ENCODE measurements around the gene AUTS2. TPM values are rescaled to one million over a fixed set of nuclear protein-coding genes. Genes with fewer than 3 reads are reported as not detected.

AUTS2 gene
- total and polyA plus RNA-seq, 2 experiments from 2014 or later: 32.0 to 91.0 TPM

DNA sequence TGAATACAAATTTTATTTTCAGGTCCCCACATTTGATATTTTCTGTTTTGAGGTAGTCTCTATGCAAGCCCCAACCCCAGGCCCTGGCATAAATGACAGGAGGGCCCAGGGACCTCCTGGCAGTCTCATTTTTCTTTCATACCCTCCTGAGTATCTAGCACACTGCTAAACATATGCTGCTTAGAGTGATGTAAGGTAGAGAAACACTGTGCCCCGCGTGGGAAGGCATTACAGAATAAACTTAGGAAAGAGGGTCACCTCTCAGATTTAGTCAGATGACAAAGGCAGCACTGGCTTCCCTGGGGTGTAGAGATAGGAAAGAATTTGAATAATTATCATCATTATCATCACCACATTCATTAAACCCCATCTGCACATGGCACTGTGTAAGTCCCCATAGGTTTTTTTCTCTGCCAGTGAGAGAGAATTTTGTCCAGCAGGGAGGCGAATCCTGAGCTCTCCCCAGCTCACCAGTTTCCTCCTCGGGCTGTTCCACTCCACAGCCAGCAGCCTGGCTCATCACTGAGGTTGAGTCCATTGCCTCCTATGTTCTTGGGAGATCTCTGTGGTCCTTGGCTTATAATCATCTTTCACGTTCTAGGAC is 1026.3 kb downstream of the AUTS2 start (continued):
- TF ChIP-seq, protein P1, sequence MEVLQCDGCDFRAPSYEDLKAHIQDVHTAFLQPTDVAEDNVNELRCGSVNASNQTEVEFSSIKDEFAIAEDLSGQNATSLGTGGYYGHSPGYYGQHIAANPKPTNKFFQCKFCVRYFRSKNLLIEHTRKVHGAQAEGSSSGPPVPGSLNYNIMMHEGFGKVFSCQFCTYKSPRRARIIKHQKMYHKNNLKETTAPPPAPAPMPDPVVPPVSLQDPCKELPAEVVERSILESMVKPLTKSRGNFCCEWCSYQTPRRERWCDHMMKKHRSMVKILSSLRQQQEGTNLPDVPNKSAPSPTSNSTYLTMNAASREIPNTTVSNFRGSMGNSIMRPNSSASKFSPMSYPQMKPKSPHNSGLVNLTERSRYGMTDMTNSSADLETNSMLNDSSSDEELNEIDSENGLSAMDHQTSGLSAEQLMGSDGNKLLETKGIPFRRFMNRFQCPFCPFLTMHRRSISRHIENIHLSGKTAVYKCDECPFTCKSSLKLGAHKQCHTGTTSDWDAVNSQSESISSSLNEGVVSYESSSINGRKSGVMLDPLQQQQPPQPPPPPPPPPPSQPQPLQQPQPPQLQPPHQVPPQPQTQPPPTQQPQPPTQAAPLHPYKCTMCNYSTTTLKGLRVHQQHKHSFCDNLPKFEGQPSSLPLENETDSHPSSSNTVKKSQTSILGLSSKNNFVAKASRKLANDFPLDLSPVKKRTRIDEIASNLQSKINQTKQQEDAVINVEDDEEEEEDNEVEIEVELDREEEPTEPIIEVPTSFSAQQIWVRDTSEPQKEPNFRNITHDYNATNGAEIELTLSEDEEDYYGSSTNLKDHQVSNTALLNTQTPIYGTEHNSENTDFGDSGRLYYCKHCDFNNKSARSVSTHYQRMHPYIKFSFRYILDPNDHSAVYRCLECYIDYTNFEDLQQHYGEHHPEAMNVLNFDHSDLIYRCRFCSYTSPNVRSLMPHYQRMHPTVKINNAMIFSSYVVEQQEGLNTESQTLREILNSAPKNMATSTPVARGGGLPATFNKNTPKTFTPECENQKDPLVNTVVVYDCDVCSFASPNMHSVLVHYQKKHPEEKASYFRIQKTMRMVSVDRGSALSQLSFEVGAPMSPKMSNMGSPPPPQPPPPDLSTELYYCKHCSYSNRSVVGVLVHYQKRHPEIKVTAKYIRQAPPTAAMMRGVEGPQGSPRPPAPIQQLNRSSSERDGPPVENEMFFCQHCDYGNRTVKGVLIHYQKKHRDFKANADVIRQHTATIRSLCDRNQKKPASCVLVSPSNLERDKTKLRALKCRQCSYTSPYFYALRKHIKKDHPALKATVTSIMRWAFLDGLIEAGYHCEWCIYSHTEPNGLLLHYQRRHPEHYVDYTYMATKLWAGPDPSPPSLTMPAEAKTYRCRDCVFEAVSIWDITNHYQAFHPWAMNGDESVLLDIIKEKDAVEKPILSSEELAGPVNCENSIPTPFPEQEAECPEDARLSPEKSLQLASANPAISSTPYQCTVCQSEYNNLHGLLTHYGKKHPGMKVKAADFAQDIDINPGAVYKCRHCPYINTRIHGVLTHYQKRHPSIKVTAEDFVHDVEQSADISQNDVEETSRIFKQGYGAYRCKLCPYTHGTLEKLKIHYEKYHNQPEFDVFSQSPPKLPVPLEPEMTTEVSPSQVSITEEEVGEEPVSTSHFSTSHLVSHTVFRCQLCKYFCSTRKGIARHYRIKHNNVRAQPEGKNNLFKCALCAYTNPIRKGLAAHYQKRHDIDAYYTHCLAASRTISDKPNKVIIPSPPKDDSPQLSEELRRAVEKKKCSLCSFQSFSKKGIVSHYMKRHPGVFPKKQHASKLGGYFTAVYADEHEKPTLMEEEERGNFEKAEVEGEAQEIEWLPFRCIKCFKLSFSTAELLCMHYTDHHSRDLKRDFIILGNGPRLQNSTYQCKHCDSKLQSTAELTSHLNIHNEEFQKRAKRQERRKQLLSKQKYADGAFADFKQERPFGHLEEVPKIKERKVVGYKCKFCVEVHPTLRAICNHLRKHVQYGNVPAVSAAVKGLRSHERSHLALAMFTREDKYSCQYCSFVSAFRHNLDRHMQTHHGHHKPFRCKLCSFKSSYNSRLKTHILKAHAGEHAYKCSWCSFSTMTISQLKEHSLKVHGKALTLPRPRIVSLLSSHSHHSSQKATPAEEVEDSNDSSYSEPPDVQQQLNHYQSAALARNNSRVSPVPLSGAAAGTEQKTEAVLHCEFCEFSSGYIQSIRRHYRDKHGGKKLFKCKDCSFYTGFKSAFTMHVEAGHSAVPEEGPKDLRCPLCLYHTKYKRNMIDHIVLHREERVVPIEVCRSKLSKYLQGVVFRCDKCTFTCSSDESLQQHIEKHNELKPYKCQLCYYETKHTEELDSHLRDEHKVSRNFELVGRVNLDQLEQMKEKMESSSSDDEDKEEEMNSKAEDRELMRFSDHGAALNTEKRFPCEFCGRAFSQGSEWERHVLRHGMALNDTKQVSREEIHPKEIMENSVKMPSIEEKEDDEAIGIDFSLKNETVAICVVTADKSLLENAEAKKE (CRISPR knock-in tag; IDR thresholded peaks at IDR 0.05): no peak
- TF ChIP-seq ZNF331 (CRISPR knock-in tag; IDR thresholded peaks at IDR 0.05; ENCODE audit: low read depth): no peak
- no peak for TF ChIP-seq POLR2AphosphoS5 (IDR thresholded peaks at IDR 0.05; ENCODE audit: low read depth)
- TF ChIP-seq, protein P2, sequence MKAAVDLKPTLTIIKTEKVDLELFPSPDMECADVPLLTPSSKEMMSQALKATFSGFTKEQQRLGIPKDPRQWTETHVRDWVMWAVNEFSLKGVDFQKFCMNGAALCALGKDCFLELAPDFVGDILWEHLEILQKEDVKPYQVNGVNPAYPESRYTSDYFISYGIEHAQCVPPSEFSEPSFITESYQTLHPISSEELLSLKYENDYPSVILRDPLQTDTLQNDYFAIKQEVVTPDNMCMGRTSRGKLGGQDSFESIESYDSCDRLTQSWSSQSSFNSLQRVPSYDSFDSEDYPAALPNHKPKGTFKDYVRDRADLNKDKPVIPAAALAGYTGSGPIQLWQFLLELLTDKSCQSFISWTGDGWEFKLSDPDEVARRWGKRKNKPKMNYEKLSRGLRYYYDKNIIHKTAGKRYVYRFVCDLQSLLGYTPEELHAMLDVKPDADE (IDR thresholded peaks at IDR 0.05): no peak
- TF ChIP-seq EZH2phosphoT487 (IDR thresholded peaks at IDR 0.05; ENCODE audit: unreplicated experiment): no peak
- no peak for TF ChIP-seq ZNF114 (CRISPR knock-in tag; IDR thresholded peaks at IDR 0.05)
- no peak for TF ChIP-seq NANOG (IDR thresholded peaks at IDR 0.05; ENCODE audit: borderline replicate concordance)

DNA sequence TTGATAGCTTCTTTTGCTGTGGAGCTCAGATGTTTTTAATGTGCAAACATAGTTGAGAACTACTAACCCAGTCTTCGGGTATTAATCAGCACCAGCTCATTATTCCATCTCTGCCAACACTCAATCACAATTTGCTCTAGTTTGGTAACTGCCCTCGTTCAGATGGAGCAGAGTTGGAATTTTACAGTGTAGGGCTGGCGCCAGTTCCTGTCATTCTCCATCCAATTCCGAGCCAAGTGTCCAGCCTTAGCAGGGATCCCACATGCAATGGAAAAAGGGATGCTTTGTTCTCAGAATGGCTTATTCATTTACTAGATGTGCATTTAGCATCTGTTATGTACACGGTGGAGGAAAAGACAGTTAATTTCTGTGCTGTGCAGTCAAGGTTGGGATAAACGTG is 1029.2 kb downstream of the AUTS2 start:
- no peak for DNase-seq (ENCODE audit: low spot score)
- Histone ChIP-seq H3K79me2 (replicated peaks; ENCODE audit: insufficient read depth) (no peaks in the 10 kb centered on the region), H3K4me1 (ENCODE audit: insufficient read depth) (peaks cover 17% of the 10 kb centered on the region), H3K27me3 (ENCODE audit: insufficient read depth) (no peaks in the 10 kb centered on the region), H4K20me1 (replicated peaks; ENCODE audit: insufficient read depth) (no peaks in the 10 kb centered on the region), H3F3A (replicated peaks; ENCODE audit: low read depth) (no peaks in the 10 kb centered on the region), H3K27ac (ENCODE audit: low read depth) (no peak overlapping the region), H3K36me3 (ENCODE audit: insufficient read depth) (no peaks in the 10 kb centered on the region), H2AFZ (no peak overlapping the region), H3K4me3 (no peak overlapping the region), H3K9me2 (ENCODE audit: insufficient read depth) (no peaks in the 10 kb centered on the region), H3K4me2 (no peak overlapping the region)
- H3K27me3 Mint-ChIP-seq (ENCODE audit: insufficient read depth, low read depth, poor library complexity): peaks cover 11% of the 10 kb centered on the region
- peaks cover 27% of the 10 kb centered on the region for H3K4me1 Mint-ChIP-seq
- no peaks in the 10 kb centered on the region for H3K9me3 Mint-ChIP-seq
- H3K27ac Mint-ChIP-seq: no peak overlapping the region
- H3K4me3 Mint-ChIP-seq: no peak overlapping the region
- no peaks in the 10 kb centered on the region for H3K36me3 Mint-ChIP-seq (ENCODE audit: low read depth)
- no peak for ATAC-seq
- no peak for TF ChIP-seq EZH2phosphoT487 (IDR thresholded peaks at IDR 0.05; ENCODE audit: unreplicated experiment)
- TF ChIP-seq, protein P1 (CRISPR knock-in tag; IDR thresholded peaks at IDR 0.05): no peak
- TF ChIP-seq STAT1 (IDR thresholded peaks at IDR 0.05; ENCODE audit: unreplicated experiment): no peak

All from GM23338 (cell line).